ENCODE results near the gene LETMD1.

GRCh38 chr12:51028126-51028812 is 19.9 kb upstream of the LETMD1 start:
- peak; percentile 39; the same call in 1 of the 2 replicates for TF ChIP-seq CTCF (IDR thresholded peaks at IDR 0.05)
- TF ChIP-seq TEAD4 (IDR thresholded peaks at IDR 0.05; ENCODE audit: borderline replicate concordance, insufficient read depth), result no peak
- TF ChIP-seq CHD2 (IDR thresholded peaks at IDR 0.05; ENCODE audit: low read length, partially characterized antibody), result no peak
- TF ChIP-seq POLR2AphosphoS5 (IDR thresholded peaks at IDR 0.05; ENCODE audit: low read depth, low read length), result no peak
- TF ChIP-seq TCF12 (IDR thresholded peaks at IDR 0.05), result no peak
- TF ChIP-seq SMC3 (IDR thresholded peaks at IDR 0.05; ENCODE audit: low read depth, low read length), result peak; percentile 25; the same call in 1 of the 2 replicates
- TF ChIP-seq YY1 (IDR thresholded peaks at IDR 0.05; ENCODE audit: low read depth), result no peak
- TF ChIP-seq USF1 (IDR thresholded peaks at IDR 0.05; ENCODE audit: borderline replicate concordance, low read depth), result no peak
- TF ChIP-seq GATA2 (CRISPR knock-in tag; IDR thresholded peaks at IDR 0.05), result no peak
- TF ChIP-seq RAD21 (IDR thresholded peaks at IDR 0.05; ENCODE audit: low read length), result peak; percentile 48
- no peak for TF ChIP-seq SIN3A (IDR thresholded peaks at IDR 0.05; ENCODE audit: borderline replicate concordance, low read depth, low read length)
- no peak for TF ChIP-seq EP300 (IDR thresholded peaks at IDR 0.05; ENCODE audit: borderline replicate concordance in 1 of 2, low read depth in 1 of 2, low read length in 1 of 2)
- no peak for TF ChIP-seq RFX5 (IDR thresholded peaks at IDR 0.05; ENCODE audit: low read length)
- no peak for TF ChIP-seq REST (IDR thresholded peaks at IDR 0.05; ENCODE audit: low read depth, low read length)
